Mucosa of stomach (tissue), 1 donor: ENCODE data around the gene ANKRD65.
"Not testable (repeated sequence)": the region's sequence is repeated elsewhere in the genome, so short reads cannot be mapped to it uniquely, and the experiment has no call there.

ENCODE experiments used
- H3K27me3 ChIP-seq: one replicate; pipeline ENCODE4 v1.7.0; 2013; ENCODE audit warnings: mild to moderate bottlenecking, low read length; ENCODE audit not compliant: control insufficient read depth, insufficient read depth
- H3K36me3 ChIP-seq: one replicate; pipeline ENCODE4 v1.7.0; 2013; ENCODE audit warnings: low read length; ENCODE audit not compliant: control insufficient read depth, insufficient read depth
- H3K4me1 ChIP-seq: one replicate; pipeline ENCODE4 v1.7.0; 2013; ENCODE audit warnings: mild to moderate bottlenecking, low read length; ENCODE audit not compliant: control insufficient read depth, insufficient read depth
- H3K4me3 ChIP-seq: one replicate; pipeline ENCODE4 v1.7.0; 2013; ENCODE audit warnings: low read length
- H3K9ac ChIP-seq: one replicate; pipeline ENCODE4 v1.7.0; 2013; ENCODE audit warnings: mild to moderate bottlenecking, low read length, moderate library complexity
- H3K9me3 ChIP-seq: one replicate; pipeline ENCODE4 v1.7.0; 2013; ENCODE audit warnings: mild to moderate bottlenecking, low read length, moderate library complexity; ENCODE audit not compliant: control insufficient read depth
- donor health status: Pancreatic carcinoma.

ANKRD65 gene

GRCh38 chr1:1402901-1403392 lies 18.1 kb downstream of the ANKRD65 start:
- not testable (repeated sequence) for H3K36me3 ChIP-seq, H3K4me3 ChIP-seq, H3K27me3 ChIP-seq, H3K9me3 ChIP-seq, H3K9ac ChIP-seq
- H3K4me1 ChIP-seq, result peaks cover 25% of the 10 kb centered on the region

GRCh38 chr1:1402072-1402900 lies 18.8 kb downstream of the ANKRD65 start:
- Histone ChIP-seq H3K36me3 (peaks cover 16% of the 10 kb centered on the region), H3K9ac (no peak overlapping the region), H3K27me3 (no peaks in the 10 kb centered on the region), H3K4me3 (no peak overlapping the region), H3K4me1 (peaks cover 31% of the 10 kb centered on the region), H3K9me3 (no peaks in the 10 kb centered on the region)

GRCh38 chr1:1401457-1402010 lies 19.5 kb downstream of the ANKRD65 start:
- H3K4me1 ChIP-seq, result peaks cover 34% of the 10 kb centered on the region
- H3K9me3 ChIP-seq, result no peaks in the 10 kb centered on the region
- no peak overlapping the region for H3K9ac ChIP-seq
- no peaks in the 10 kb centered on the region for H3K27me3 ChIP-seq
- H3K4me3 ChIP-seq, result no peak overlapping the region
- peaks cover 18% of the 10 kb centered on the region for H3K36me3 ChIP-seq

DNA sequence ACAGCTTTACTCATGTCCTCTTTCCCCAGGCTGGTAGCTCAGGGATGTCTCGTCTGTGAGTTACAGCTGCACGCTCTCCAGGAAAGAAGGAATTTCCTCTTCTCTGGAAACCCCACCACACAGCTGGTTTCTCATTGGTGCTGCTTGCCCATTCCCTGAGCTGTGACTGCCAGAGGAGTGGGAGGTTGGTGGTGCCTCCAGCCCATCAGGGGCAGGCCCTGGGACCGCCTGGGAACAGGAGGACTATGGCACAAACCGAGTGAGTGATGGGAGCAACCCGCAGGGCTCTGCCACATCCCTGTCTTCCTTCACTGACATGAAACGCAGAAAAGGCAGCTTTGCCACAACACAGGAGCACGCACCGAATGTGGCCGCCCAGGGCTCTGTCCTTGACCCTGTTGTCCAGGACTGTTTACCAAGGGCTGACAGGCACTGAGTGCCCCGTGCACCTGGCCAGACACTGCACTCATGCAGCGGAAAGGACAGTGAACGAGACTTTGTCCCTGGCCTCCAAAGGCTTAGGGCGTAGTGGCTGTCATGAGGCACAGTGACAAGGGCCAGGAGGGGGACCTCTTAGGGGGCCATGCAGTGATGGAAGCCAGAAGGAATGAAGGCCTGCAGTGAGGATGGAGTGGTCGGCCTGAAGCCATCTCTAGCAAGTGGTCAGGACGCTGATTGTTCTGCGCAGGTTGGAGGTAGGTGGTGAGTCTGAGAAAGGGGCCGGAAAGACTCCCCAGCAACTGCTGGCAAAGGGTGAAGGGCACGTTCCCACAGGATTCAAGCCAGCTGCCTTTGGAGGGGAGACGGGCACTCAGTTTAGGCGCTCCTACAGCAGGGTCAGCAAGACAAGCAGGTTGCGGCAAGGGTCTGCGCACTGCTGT lies 20.3 kb downstream of the ANKRD65 start:
- H3K9me3 ChIP-seq, result no peaks in the 10 kb centered on the region
- peaks cover 18% of the 10 kb centered on the region for H3K36me3 ChIP-seq
- peak overlapping the region; percentile 93 for H3K9ac ChIP-seq

DNA sequence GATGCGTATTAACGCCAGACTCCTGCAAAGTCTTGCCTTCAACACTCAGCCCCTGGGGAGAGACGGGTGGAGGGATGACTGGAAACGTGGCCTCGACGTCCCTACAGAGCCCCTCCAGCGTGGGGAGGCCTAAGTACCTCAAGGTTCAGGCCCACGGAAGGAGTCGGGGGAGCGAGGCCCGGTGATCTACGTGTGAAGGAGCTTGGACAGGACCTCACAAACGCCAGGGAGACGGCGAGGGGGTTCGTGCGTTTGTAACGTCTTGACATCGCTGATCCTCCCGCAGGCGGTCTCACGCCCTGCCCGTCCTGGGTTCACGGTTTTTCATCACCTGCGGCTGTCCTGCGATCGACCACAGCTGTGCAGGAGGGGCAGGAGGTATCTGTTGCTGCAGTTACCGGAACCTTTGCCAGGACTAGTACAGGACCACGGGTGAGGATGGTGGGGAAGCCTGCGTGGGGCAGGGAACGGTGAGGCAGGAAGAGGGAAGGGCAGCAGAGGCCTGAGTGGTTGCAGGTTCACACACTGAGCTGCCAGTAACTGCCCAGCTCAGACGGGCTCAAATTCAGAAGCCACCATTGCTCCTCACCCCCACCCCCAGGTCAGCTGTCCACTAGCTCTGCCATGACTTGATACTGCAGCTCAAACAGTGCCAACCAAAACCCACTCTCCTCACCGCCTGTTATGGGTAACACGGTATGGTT lies 21.1 kb downstream of the ANKRD65 start:
- Histone ChIP-seq H3K9ac (peak overlapping the region; percentile 93), H3K4me1 (peaks cover 27% of the 10 kb centered on the region), H3K9me3 (no peaks in the 10 kb centered on the region), H3K27me3 (no peaks in the 10 kb centered on the region), H3K36me3 (peaks cover 11% of the 10 kb centered on the region), H3K4me3 (peak overlapping the region; percentile 95)

More for the DNA sequence above, 20.3 kb downstream of the ANKRD65 start:
- Histone ChIP-seq H3K4me3 (peak overlapping the region; percentile 95), H3K27me3 (no peaks in the 10 kb centered on the region), H3K4me1 (peaks cover 27% of the 10 kb centered on the region)

- peaks cover 27% of the 10 kb centered on the region for H3K4me1 ChIP-seq
- peak within 1 kb of the TSS; percentile 93 for H3K9ac ChIP-seq
- peaks cover 12% of the 10 kb centered on the region for H3K36me3 ChIP-seq
- no peaks in the 10 kb centered on the region for H3K9me3 ChIP-seq
- H3K4me3 ChIP-seq, result peak within 1 kb of the TSS; percentile 95
- H3K27me3 ChIP-seq, result no peaks in the 10 kb centered on the region
Measured at GRCh38 chr1:1399187-1399871, 21.7 kb downstream of the ANKRD65 start, which contains the start of gene CCNL2. TSS of gene CCNL2 (minus strand) at chr1:1399335. CDS start at chr1:1399306, 29 bp downstream.

DNA sequence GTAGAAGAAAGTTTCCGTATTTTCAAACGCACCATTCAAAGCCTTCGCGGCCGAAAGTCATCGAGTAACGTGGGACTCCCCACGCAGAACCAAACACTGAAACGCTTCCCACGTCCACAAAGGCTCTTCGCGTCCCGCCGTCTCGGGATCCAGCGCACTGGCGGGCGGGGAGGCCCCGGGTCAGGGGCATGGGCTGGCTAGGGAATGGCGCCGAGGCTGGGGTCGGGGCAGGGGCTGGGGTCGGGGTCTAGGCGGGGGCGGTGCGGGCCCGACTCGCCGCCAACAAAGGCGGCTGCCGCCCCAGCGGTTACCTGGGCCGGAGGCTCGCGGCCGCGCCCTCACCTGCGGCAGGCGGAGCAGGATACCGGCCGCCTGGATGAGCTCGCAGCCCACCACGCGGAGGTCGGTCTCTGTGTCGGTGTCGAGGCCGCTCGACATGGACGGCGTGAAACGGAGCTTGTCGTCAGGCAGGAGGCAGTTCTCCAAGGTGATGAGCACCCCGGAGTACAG lies 22.3 kb downstream of the ANKRD65 start:
- peaks cover 27% of the 10 kb centered on the region for H3K4me1 ChIP-seq
- H3K36me3 ChIP-seq, result peaks cover 18% of the 10 kb centered on the region
- H3K4me3 ChIP-seq, result peak overlapping the region; percentile 80
- H3K27me3 ChIP-seq, result no peaks in the 10 kb centered on the region
- H3K9me3 ChIP-seq, result no peaks in the 10 kb centered on the region
- H3K9ac ChIP-seq, result peak overlapping the region; percentile 87

- H3K4me1 ChIP-seq, result peaks cover 27% of the 10 kb centered on the region
- peak overlapping the region; percentile 87 for H3K9ac ChIP-seq
- peaks cover 25% of the 10 kb centered on the region for H3K36me3 ChIP-seq
- H3K9me3 ChIP-seq, result no peaks in the 10 kb centered on the region
- no peaks in the 10 kb centered on the region for H3K27me3 ChIP-seq
- peak overlapping the region; percentile 80 for H3K4me3 ChIP-seq
Measured at GRCh38 chr1:1397839-1398523, 23.1 kb downstream of the ANKRD65 start.

DNA sequence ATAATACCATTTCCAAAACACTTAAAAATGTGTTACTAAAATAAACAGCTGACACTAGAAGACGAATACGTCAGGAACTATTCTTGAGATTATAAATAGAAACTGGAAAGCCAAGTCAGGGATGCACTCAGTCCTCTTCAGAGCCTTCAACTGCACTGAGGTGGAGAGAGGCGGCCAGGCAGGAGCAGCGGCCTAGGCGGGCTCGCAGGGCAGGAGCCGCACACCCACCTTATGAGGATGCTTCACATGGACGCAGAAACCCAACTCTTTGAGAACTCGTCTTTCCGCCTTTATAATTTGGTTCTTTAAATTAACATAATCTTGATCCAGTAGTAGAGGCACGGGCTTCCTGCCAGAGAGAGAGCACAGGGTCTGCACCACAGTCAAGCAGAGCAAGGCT lies 25.9 kb downstream of the ANKRD65 start:
- H3K27me3 ChIP-seq, result no peaks in the 10 kb centered on the region
- H3K36me3 ChIP-seq, result peaks cover 43% of the 10 kb centered on the region

GRCh38 chr1:1394116-1394515 lies 27.0 kb downstream of the ANKRD65 start:
- no peak overlapping the region for H3K9ac ChIP-seq
- H3K4me1 ChIP-seq, result peaks cover 15% of the 10 kb centered on the region
- H3K27me3 ChIP-seq, result no peaks in the 10 kb centered on the region
- H3K4me3 ChIP-seq, result no peak overlapping the region
- H3K36me3 ChIP-seq, result peaks cover 52% of the 10 kb centered on the region
- no peaks in the 10 kb centered on the region for H3K9me3 ChIP-seq

More for the DNA sequence above, 25.9 kb downstream of the ANKRD65 start:
- no peaks in the 10 kb centered on the region for H3K9me3 ChIP-seq
- H3K4me3 ChIP-seq, result no peak overlapping the region
- peaks cover 18% of the 10 kb centered on the region for H3K4me1 ChIP-seq
- no peak overlapping the region for H3K9ac ChIP-seq
